HG03103 (cell line): ENCODE results near the gene CCM2.

Experiments used
- ATAC-seq: cut with Tn5 transposase; IDR thresholded peaks from one replicate; pipeline ENCODE4 v1.9.1; 2021; ENCODE audit warnings: low read depth; ENCODE audit not compliant: unreplicated experiment

The CCM2 gene

DNA sequence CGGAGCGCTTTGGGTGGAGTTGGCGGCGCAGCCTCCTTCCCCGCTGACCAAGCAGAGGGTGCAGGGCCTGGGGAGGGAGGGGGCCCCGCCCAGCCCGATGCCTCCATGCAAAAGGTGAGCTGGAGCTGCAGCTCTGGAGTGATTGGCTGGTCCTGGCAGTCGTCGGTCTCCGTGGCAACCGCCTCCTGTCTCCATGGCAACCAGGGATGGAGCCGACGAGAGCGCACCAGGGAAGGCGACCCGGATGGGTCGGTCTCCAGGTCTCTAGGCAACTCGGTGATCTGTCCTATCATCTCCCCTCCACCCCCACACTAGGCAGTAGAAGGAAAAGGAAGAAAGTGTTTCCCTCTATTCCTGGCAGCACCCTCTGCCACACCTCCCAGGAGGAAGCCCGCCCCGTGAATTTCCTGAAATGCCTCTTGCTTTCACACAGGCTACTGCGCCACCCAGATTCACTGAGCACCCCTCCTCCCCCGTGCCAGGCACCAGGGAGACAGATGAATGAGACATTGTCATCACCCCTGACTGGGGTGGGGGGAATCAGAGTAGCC lies 89.4 kb downstream of the CCM2 start:
- no peak for ATAC-seq

DNA sequence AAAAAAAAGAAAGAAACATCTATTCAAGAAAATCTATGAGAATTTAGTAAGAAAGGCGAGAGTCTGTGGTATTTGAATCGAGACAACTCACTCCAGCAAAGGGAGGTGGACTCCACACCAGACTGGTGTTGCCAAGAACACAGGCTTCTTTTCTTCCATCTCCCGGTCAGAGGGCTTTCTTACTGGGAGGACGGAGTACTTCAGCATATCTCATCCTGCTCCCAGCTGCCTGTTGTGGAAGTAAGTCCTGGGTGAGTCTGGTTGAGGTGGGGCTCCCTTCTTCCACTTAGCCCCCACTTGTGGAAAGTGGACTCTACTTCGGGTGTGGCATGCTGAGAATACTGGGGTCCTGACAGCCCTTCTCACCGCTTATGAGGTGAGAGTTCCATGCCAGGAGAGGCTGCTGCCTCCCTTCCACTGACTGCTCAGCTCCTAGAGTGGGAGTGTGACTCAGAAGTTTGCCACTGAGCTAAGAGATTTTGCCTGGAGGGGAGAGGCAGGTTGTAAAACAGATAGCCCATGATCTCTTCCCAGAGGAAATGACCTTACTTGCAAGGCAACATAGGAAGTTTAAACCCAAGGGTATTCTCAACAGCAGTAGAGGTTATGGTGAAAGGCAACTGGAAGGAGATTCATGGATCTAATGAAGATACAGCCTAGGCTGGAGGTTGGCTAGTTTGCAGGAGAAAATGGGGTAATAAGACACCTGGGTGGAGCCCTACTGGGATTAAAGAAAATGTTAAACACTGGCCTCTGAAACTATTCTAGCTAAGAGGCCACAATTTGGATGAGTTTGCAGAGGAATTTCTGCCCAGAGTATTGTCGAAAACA lies 92.3 kb downstream of the CCM2 start:
- ATAC-seq = no peak

DNA sequence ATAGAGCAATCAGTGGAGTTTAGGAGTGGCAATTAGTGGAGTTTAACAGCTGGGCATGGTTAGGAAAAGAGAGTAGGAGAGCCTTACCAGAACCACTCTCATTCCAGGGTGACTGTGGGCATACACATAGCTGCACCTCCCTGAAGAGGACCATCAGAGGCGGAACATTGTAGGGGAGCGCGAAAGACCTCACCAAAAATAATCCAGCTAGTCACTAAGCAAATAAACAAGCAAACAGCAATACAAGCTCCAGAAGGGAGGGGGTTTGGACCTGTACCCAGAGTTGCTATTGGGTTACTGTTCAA lies 92.9 kb downstream of the CCM2 start:
- ATAC-seq = no peak

DNA sequence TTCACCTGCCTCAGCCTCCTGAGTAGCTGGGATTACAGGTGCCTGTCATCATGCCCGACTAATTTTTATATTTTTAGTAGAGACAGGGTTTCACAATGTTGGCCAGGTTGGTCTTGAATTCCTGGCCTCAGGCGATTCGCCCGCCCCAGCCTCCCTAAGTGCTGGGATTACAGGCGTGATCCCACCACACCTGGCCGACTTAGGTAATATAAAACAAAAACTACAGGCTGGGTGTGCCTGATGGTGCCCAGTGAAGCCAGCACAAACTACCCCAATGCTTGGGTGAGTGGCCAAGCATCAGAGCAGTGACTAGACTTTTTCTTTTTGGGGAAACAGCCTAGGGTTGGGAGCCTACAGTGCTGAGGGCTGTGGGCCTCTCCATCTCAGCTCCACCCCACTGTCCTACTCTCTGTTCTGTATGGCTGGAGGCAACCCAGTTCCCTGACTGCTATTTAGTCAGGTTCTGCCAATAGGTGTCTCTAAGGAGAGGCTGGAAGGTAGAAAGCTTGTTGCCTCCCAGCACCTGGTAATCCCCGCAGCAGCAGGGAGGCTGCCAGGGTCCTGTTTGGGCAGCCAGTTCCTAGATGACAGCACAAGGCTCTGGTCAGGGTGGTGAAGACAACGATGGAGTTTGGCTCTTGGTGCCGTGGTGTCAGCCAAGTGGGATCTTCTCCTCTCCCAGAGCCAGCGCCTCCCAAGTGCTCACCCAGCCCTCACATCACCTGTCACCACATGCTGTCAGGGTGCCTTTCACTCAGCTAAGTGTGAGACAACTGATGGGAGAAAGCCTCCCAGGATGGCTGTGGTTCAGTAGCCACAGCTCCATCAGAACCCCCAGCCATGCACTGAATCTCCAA lies 99.2 kb downstream of the CCM2 start:
- ATAC-seq = no peak

DNA sequence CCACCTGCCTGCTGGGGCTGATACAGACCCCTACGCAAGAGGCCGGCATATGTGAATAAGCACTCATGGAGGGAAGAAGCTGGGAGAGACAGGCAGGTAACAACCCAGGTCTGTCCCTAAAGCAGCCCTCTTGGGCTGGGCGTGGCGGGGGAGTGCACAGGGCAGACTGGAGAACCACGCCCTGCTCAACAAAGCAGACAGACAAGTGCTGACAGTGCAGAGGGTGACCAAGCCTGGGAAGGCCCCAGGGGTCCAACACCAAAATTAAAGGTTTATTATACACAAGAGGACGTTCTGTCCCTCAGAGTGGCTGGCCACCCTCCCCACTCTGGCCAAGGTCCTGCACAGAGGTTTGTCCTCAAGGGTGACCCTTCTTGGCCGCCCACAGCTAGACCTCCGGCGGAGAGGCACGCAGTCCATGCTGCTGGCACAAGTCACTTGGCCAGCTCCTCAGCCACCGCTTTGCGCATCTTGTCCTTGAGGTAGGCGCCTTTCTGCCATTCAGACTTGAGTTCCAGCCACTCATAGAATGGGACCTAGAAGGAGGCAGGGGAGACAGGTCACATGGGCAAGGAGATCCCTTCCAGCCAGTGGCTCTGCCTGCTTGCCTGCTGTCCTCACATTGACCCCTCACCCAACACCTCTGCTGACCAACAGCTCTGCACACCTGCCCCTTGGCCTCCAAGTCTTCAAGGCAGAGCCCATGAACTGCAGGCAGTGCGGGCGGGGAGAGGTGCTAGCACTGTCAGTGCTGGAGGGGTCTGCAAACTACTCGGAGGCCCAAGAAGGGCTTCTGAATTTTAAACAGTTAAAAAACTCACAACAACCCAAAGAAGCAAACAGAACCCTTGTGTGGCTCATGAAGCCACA lies 100.1 kb downstream of the CCM2 start:
- no peak for ATAC-seq

DNA sequence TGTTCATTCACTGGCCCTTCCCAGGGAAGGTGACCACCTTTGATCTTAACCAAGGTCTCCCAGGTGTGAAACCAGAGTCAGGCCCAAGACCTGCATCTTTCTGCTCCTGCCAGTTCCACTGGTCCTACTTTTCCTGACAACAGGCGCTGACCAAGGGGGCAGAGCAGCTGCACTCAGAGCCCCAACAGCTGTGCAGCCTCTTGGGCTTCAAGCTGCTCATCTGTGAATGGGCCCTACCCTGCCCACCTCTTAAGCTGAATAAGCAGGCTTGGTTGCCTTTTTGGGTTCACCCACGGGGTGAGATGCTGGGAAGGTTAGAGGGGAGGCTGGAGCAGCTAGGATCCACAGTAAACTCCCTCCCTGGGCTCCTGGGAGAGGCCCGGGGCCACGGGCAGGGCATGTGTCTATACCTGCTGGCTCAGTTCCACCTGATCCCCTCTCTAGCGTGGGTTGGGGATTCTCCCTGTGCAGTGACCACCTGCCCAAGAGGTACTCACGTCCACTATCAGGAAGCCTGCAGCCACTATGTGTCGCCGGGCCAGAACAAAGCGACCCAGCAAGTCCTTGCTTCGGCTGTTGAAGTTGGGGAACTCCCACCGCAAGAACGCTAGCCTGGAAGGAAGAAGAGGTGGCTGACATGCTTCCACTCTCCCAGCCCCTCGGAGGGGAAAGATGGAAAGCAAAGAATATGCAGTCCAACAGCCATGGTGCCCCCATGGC lies 100.9 kb downstream of the CCM2 start:
- no peak for ATAC-seq

DNA sequence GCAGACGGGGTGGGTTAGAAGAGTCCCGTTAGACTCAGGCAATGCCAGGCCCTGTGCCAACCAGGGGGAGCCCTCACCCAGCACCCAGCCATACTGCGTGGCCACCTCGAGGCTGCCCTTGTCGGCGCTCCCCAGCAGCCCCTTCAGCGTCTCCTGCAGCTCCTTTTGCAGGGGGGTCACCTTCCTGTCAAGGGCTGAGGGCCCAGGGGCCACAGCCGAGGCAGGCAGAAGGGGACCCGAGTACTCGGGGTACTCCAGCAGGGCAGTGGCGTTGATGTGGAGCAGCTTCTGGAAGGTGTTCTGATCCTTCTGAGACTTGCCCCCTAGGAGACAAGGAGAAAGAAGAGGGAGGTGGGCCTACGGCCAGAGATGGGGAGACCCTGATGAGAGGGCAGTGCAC lies 101.7 kb downstream of the CCM2 start:
- ATAC-seq = no peak

DNA sequence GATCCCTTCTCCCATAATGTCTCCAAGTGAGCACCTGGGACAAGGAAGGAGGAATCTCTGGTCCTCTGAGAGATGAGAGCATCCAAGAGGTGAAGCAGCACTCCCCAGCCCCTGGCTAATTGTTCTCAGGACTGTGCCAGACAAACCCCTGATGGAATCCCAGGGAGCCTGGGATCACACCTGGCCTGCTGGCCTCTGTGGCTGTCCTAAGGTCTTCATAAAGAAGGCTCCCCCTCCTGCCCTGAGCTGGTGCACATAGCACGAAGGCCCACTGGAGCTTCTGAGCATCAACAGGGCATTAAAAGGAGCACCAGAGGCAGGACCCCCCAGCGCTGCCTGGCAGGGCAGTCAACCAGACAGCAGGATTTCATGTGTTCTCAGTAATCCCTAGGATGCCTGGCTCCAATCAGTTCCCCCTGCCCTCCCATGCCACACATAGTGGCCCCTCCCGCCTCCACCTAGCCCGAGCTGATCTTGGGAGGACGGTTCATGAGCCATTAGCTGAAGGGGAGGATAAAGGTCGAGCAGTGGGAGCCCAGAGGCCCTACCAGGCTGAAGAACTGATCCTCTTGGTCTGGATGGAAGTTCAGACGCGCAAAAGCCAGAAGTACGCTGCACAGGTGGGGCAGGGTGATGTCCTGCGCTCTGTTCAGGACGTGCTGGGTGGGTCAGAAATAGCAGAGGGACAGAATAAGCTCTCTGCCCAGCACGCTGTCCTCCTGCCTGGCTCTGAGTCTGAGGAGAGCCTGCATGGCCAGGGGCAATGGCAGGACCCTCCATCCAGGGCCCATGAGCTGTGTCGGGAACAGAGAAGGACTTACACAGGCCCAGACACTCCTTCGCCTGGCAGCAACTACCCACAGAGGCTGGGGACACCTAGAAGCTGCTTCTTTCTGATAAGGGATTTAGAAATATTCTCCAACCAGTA lies 103.0 kb downstream of the CCM2 start:
- no peak for ATAC-seq

DNA sequence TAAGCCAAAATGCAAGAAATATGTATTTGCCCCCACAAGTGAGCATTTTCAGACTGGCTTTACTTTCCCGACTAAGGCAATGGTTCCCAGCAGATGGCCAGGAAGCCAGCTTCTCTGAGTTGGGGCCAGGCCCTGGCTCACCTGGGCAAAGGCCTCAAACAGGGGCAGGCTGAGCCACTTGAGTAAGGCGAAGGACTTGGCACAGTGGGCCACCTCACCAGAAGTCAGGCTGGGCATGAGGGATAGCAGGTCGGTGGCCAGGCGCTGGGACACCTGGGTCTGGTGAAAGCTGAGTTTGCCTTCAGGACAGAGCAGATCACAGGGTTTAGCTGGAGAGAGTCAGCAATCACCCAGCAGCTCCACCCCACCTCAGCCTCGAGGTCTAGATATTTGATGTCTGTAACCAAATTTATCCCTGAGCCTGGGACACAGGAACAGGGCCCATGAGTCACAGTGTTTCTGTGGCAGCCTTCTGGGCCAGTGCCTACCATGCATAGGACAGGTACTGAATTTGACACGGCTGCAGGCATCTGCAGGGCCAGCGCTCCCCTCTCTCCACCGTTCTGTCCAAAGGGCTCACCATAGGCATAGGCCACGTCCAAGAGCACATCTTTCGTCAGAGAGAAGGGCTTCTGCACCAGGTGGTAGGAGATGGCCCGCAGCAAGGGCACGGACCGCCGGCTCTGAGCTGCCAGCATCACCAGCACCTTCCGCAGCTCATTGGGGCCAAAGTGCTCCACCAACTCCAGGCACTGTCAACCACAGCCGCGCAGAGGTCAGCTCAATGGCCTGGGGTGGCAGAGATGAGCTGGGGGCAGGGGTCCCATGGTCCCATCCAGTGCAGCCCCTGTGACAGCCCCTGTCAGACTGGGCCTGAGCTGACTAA lies 104.2 kb downstream of the CCM2 start:
- no peak for ATAC-seq

DNA sequence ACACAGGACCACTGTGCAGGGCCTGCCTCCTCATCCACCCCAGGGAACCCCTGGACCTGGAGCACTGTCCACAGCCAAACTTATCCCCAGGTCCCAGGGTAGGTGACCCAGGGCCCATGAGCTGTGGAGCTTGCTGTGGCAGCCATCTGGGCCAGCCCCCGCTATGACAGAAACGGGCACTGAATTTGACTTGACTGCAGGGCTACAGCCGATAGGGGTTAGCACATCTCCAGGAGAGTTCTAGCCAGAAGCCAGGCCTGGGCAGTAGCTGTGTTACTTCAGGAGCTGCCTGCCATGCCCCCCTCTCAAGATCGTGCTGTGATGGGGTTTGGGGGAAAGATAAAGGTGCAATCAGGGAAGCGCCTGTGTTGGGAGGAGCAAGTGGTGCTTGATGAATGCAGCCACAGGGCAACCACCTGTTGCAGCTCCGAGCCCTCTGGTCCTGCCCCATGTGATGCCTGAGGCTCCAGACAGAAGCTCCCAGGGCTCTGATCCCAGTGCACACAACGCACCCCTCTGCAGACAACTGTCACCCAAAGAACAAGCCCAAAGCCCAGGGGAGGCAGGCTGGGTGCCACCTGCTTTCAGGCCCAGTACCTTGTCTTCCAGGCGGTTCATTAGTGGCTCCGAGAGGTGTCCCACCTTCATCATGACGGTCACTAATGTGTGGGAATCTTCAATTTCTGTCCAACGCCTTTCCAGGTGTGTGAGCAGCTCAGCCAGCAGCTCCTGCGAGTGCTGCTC lies 105.0 kb downstream of the CCM2 start:
- ATAC-seq = no peak

DNA sequence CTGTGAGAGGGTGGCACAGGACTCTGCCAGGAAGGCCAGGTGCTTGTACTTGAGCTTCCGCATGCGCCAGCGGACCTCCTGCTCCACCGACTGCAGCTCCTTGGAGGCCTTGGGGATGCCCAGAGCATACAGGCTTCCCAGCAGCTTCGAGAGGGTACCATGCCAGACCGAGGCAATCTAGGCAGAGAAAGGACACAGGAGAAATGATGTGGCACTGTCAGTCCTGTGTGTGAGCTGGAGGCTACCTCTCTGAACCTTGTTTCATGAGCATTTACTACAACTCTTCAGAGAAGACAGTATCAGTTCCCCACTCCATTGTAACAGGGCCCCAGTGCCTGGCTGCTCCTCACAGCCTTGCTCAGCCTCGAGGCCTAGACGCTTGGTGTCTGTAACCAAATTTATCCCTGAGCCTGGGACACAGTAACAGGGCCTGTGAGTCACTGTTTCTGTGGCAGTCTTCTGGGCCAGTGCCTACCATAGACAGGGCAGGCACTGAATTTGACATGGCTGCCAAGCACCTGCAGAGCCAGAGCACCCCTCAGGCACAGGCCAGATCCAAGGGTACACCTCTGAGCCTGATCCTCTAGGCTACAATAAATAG lies 105.7 kb downstream of the CCM2 start:
- no peak for ATAC-seq

DNA sequence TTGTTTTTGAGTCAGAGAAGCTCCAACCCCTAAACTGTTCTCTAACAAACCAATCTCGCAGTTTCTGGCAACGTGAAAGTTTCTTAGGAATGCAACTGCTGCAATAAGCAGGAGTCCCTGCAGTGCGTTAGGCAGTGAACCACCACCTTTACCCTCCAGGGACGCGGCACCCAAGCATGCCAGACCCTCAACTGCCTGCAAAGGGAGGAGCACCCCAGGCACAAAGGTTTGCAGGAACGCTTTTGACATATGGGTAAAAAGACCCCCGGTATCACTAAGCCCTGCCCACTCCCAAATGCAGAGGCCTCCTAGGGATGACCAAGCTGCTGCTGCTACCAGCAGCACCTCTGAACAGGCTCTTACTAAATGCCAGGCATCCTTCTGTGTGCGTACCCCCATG lies 106.8 kb downstream of the CCM2 start:
- ATAC-seq = no peak

DNA sequence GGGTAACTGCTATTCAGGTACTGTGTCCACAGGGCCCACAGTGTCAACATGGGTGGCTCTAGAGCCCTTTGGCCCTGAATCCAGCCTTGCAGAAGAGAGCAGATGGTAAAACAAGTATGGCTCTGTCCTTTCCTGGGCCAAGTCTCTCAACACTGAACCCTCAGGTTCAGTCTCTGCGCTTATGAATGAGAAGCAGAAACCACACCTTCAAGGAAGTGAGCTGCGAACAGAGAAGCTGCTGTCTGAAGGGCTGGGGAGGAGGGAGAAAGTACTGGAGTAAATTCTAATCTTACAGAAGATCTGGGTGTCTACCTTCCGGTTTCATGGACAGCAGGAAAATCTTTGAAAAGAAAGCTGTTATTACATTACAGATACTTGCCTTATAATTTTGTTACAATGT lies 107.4 kb downstream of the CCM2 start:
- no peak for ATAC-seq

DNA sequence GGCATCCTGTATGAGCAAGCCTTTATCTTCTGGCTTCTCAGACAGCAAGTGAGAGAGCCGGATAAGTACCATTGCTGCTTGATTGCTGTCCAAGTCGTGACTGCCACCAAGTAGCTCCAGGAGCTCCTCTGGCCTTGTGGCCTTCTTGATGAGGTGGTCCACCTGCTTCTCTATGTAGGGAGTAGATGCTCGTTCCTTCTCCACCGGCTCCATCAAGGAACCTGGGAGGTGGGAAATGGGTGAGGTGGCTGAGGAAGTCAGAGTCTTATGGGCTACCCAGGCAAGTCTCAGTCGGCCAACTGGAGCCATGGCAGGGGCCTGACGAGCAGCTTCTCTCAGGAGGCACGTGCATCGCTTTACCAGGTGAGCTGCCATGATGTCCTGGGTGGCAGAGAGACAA lies 108.9 kb downstream of the CCM2 start:
- no peak for ATAC-seq

DNA sequence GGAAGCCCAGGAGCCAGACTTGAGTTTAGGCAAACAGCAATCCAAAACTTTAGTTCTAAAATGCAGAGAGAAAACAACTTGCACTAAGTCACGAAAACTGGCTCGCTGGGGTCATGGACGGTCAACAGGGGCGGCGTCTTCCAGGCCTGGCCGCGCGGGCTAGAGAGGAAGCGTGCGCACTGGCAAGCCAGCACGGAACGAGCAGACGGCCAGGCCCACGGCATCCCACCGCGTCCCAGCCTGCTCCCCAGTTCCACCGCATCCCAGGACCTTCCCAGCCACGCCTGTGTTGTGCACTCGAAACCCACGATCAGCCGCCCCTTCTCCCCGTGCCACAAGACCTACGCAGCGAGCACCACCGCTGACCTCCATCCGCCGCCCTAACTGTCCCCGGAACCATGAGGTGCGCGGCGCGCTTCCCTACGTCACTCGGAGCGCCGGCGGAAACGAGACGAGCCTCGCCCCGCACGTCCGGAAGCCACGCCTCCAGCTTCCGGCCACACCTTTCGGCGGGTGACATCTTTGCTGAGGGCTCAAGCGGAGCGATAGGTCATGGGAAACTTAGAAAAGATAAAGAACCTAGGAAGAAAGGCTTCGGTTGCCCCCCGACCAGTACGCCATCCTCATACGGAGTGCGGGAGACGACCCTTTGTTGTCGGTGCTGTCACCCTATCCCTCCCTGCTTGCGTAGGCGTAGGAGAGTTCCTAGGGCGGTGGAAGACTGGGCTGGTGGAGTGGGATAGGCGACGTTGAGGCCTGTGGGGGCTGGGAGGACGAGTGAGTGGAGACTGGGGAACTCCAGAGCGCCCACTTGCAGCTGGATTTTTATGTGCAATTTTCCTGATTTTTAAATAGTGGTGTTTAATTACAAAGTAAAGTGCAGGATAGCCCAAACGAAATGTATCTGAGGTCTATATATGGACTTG lies 111.6 kb downstream of the CCM2 start, which contains the start of gene TBRG4:
TBRG4 (minus strand) TSS at position 400 of the 926 bp plus-strand sequence. CDS start 2,460 bp downstream, outside the sequence.
- ATAC-seq = peak; percentile 92

DNA sequence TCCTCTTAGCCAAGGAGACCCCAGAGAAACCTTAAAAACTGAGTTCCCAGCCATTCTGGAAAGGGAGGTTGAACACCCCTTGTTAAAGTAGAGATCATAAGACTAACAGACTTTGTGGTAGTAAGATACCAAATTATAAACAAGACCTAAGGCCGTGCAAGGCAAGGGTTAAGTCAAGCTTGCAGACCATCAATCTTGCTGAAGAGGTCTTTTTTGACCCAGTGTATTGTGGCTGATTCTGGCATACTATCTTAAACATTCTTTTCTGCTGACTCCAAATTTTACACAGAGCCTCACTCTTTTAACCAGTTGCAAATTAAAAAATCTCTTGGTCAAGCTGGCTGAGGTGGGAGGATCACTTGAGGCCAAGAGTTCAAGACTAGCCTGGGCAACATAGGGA lies 112.6 kb downstream of the CCM2 start:
- ATAC-seq = no peak
